Occipital lobe (tissue), 2 donors: ENCODE measurements around the gene DDX47. TPM values are rescaled to one million over a fixed set of nuclear protein-coding genes. Genes with fewer than 3 reads are reported as not detected.
"Not testable (repeated sequence)": the region's sequence is repeated elsewhere in the genome, so short reads cannot be mapped to it uniquely, and the experiment has no call there.

Experiments used
- DNase-seq: peaks from one replicate; lab custom pipeline; 2025; lab: John Stamatoyannopoulos, UW
- total RNA-seq: library from RNA; depleted of rRNA; stranded (reverse); fragments of >200 nt; gene quantifications from one replicate; pipeline ENCODE4 v1.2.3, GENCODE V29; 2014

The DDX47 gene
- total RNA-seq, 1 donor from 2014 or later, result 65.8 TPM

- no peak for DNase-seq
Observed at GRCh38 chr12:12796928-12797793, 16.0 kb upstream of the DDX47 start.

GRCh38 chr12:12797794-12798152 is 15.4 kb upstream of the DDX47 start:
- DNase-seq, result no peak

- no peak for DNase-seq
Observed at GRCh38 chr12:12798480-12798879, 14.7 kb upstream of the DDX47 start.

- DNase-seq, result no peak
Observed at GRCh38 chr12:12799163-12799920, 13.8 kb upstream of the DDX47 start.

GRCh38 chr12:12800406-12801180 is 12.6 kb upstream of the DDX47 start:
- no peak for DNase-seq

GRCh38 chr12:12801656-12802055 is 11.5 kb upstream of the DDX47 start:
- DNase-seq, result not testable (repeated sequence)

- DNase-seq, result peak; percentile 19
Observed at GRCh38 chr12:12803186-12803585, 10.0 kb upstream of the DDX47 start.

- DNase-seq, result no peak
Observed at GRCh38 chr12:12804011-12804410, 9.1 kb upstream of the DDX47 start.

- DNase-seq, result no peak
Observed at GRCh38 chr12:12804432-12804886, 8.7 kb upstream of the DDX47 start.

GRCh38 chr12:12806784-12807516 is 6.2 kb upstream of the DDX47 start:
- DNase-seq, result no peak

GRCh38 chr12:12807517-12807903 is 5.6 kb upstream of the DDX47 start:
- not testable (repeated sequence) for DNase-seq

- DNase-seq, result no peak
Observed at GRCh38 chr12:12807970-12808702, 5.0 kb upstream of the DDX47 start.

- no peak for DNase-seq
Observed at GRCh38 chr12:12810553-12811021, 2.6 kb upstream of the DDX47 start.

GRCh38 chr12:12811343-12811742 is 1.8 kb upstream of the DDX47 start:
- DNase-seq, result no peak

GRCh38 chr12:12812174-12812573 is 972 bp upstream of the DDX47 start:
- no peak for DNase-seq

GRCh38 chr12:12812618-12813119 is 477 bp upstream of the DDX47 start:
- no peak for DNase-seq

- no peak for DNase-seq
Observed at GRCh38 chr12:12817616-12818015, 4.5 kb downstream of the DDX47 start.

- DNase-seq, result no peak
Observed at GRCh38 chr12:12818701-12819100, 5.6 kb downstream of the DDX47 start.

GRCh38 chr12:12819221-12819620 is 6.1 kb downstream of the DDX47 start:
- no peak for DNase-seq

GRCh38 chr12:12819752-12820311 is 6.7 kb downstream of the DDX47 start:
- no peak for DNase-seq
